Hematopoietic multipotent progenitor cell treated with erythropoietin and hydrocortisone succinate and interleukin-3 and kit ligand, for 6 days (in vitro differentiated cells): ENCODE data around the gene ASF1A.

Source experiments
- DNase-seq: peaks from one replicate; pipeline ENCODE4 v3.0.0-alpha.2; 2015

ASF1A gene

GRCh38 chr6:118882314-118882905, 11.5 kb upstream of the ASF1A start:
- DNase-seq = no peak

- no peak for DNase-seq
Measured at GRCh38 chr6:118886641-118887040, 7.3 kb upstream of the ASF1A start.

- DNase-seq = no peak
Measured at GRCh38 chr6:118889163-118889562, 4.8 kb upstream of the ASF1A start.

- DNase-seq = peak; percentile 33
Measured at GRCh38 chr6:118890997-118891790, 2.8 kb upstream of the ASF1A start.

GRCh38 chr6:118892355-118892991, 1.5 kb upstream of the ASF1A start:
- DNase-seq = peak; percentile 80

GRCh38 chr6:118893064-118893806, 717 bp upstream of the ASF1A start:
- DNase-seq = peak; percentile 84

GRCh38 chr6:118894425-118895260, 691 bp downstream of the ASF1A start:
- DNase-seq = peak; percentile 59

- DNase-seq = no peak
Measured at GRCh38 chr6:118895261-118895560, 1.3 kb downstream of the ASF1A start.

- DNase-seq = peak; percentile 57
Measured at GRCh38 chr6:118895859-118896258, 1.9 kb downstream of the ASF1A start.

- peak; percentile 83 for DNase-seq
Measured at GRCh38 chr6:118896339-118897136, 2.6 kb downstream of the ASF1A start.

GRCh38 chr6:118897386-118897785, 3.4 kb downstream of the ASF1A start:
- no peak for DNase-seq

- DNase-seq = no peak
Measured at GRCh38 chr6:118899948-118900347, 6.0 kb downstream of the ASF1A start.

GRCh38 chr6:118902726-118903125, 8.8 kb downstream of the ASF1A start:
- DNase-seq = no peak

GRCh38 chr6:118903138-118903537, 9.2 kb downstream of the ASF1A start:
- DNase-seq = no peak

- DNase-seq = no peak
Measured at GRCh38 chr6:118903691-118904090, 9.7 kb downstream of the ASF1A start.

- no peak for DNase-seq
Measured at GRCh38 chr6:118905084-118905483, 11.1 kb downstream of the ASF1A start.

GRCh38 chr6:118905851-118906250, 11.9 kb downstream of the ASF1A start:
- no peak for DNase-seq

- no peak for DNase-seq
Measured at GRCh38 chr6:118908441-118908840, 14.5 kb downstream of the ASF1A start.

GRCh38 chr6:118912646-118913045, 18.7 kb downstream of the ASF1A start:
- no peak for DNase-seq

GRCh38 chr6:118913161-118913560, 19.2 kb downstream of the ASF1A start:
- no peak for DNase-seq

GRCh38 chr6:118914598-118914997, 20.6 kb downstream of the ASF1A start:
- DNase-seq = no peak
